ENCODE measurements around the gene EVI2B.

DNA sequence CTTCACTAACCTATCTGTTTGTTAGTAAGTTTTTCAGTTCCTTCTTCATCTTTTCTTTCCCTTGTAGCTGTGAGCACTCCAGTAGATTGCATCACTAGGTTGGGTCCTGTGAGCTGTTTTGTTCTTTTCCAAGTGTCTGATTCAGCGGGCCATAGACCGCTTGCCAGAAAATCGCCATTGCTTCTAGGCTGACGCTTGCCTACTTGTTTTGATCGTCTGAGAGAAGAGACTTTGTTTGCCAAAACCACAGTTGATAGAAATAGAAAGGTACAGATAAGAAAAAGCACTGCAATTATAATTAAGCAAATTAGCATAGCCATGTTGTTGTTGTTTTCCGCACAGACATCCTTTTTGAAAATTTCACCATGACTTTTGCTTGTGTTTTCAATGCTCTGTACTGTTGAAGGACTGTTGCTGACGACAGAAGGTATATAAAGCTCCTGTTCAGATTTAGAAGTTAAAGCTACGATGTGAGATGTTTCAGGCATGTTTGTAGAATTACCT lies 4.5 kb upstream of the EVI2B start:
- TF ChIP-seq, protein P1, sequence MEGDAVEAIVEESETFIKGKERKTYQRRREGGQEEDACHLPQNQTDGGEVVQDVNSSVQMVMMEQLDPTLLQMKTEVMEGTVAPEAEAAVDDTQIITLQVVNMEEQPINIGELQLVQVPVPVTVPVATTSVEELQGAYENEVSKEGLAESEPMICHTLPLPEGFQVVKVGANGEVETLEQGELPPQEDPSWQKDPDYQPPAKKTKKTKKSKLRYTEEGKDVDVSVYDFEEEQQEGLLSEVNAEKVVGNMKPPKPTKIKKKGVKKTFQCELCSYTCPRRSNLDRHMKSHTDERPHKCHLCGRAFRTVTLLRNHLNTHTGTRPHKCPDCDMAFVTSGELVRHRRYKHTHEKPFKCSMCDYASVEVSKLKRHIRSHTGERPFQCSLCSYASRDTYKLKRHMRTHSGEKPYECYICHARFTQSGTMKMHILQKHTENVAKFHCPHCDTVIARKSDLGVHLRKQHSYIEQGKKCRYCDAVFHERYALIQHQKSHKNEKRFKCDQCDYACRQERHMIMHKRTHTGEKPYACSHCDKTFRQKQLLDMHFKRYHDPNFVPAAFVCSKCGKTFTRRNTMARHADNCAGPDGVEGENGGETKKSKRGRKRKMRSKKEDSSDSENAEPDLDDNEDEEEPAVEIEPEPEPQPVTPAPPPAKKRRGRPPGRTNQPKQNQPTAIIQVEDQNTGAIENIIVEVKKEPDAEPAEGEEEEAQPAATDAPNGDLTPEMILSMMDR (optimal IDR thresholded peaks at IDR 0.05 in 1 of 3, IDR thresholded peaks at IDR 0.05 in 1 of 3, conservative IDR thresholded peaks at IDR 0.05 in 1 of 3; ENCODE audit: extremely low read depth in 1 of 3, insufficient read depth in 2 of 3, low read length in 3 of 3), result no peak
- no peak for TF ChIP-seq EZH2 (IDR thresholded peaks at IDR 0.05; ENCODE audit: low read length)
